H1 (cell line): ENCODE data around the gene MBNL1. TPM values are rescaled to one million over a fixed set of nuclear protein-coding genes. Genes with fewer than 3 reads are reported as not detected.

Source experiments
- CTCF ChIA-PET: fragments of 300-600 bp; sonication (Branson Sonifier 250); formaldehyde crosslinking; loops from one replicate; lab custom pipeline; 2021; ENCODE audit not compliant: partially characterized antibody; lab: Charles Lee
- POLR2A ChIA-PET: fragments of 300-600 bp; sonication (Branson Sonifier 250); formaldehyde crosslinking; loops from one replicate; lab custom pipeline; 2021; ENCODE audit warnings: inconsistent platforms; ENCODE audit not compliant: partially characterized antibody; lab: Charles Lee
- DNase-seq, 2 experiments: peaks; one replicate each; pipeline versions ENCODE4 v3.0.0 to v3.0.0-alpha.2; 2010 to 2022; ENCODE audit warnings: low spot score in 2 of 2, low read depth in 1 of 2, mixed read lengths in 1 of 2
- FAIRE-seq: peaks from 2 replicates; lab custom pipeline; 2011; peaks lifted over from hg19 to GRCh38; lab: Jason Lieb, UNC
- H2AFZ ChIP-seq: 2 replicates; pipeline ENCODE4 v1.8.1; 2012; ENCODE audit warnings: low read length, inconsistent platforms
- H2AK5ac ChIP-seq: 2 replicates; pipeline ENCODE4 v1.6.1; 2013; ENCODE audit warnings: low read depth, low read length
- H2BK120ac ChIP-seq: replicated peaks from 2 replicates; pipeline ENCODE3; 2013; ENCODE audit warnings: low read depth, low read length, inconsistent platforms
- H2BK12ac ChIP-seq: 2 replicates; pipeline ENCODE4 v1.6.1; 2013; ENCODE audit warnings: low read depth, low read length
- H2BK15ac ChIP-seq: 2 replicates; pipeline ENCODE4 v1.6.1; 2013; ENCODE audit warnings: low read length
- H2BK20ac ChIP-seq: 2 replicates; pipeline ENCODE4 v1.6.1; 2013; ENCODE audit warnings: low read length
- H2BK5ac ChIP-seq: 2 replicates; pipeline ENCODE4 v1.6.1; 2013; ENCODE audit warnings: low read depth, low read length
- H3K14ac ChIP-seq: 2 replicates; pipeline ENCODE4 v1.6.1; 2013; ENCODE audit warnings: inconsistent platforms; ENCODE audit not compliant: insufficient read length
- H3K18ac ChIP-seq: 2 replicates; pipeline ENCODE4 v1.6.1; 2013; ENCODE audit warnings: low read length; ENCODE audit errors: extremely low read depth
- H3K23ac ChIP-seq: 2 replicates; pipeline ENCODE4 v1.6.1; 2013; ENCODE audit warnings: inconsistent platforms; ENCODE audit not compliant: insufficient read length
- H3K23me2 ChIP-seq: 2 replicates; pipeline ENCODE4 v1.6.1; 2013; ENCODE audit warnings: low read depth, low read length
- H3K27ac ChIP-seq: 2 replicates; pipeline ENCODE4 v1.6.1; 2011; ENCODE audit warnings: low read depth, low read length, inconsistent platforms
- H3K27me3 ChIP-seq, 4 experiments: replicated peaks in 1 of 4; 1 replicate in 1 of 4; 2 replicates in 3 of 4; pipeline versions ENCODE4 v1.6.1 to v1.8.1; 2011 to 2013; ENCODE audit warnings: low read length in 3 of 4, mild to moderate bottlenecking in 3 of 4, inconsistent platforms in 2 of 4, mixed read lengths in 2 of 4, moderate library complexity in 1 of 4; ENCODE audit not compliant: control insufficient read depth in 3 of 4, insufficient read depth in 3 of 4; ENCODE audit errors: extremely low read depth in 1 of 4
- H3K36me3 ChIP-seq, 4 experiments: 2 replicates each; pipeline versions ENCODE4 v1.6.1 to v1.8.1; 2011 to 2013; ENCODE audit warnings: mild to moderate bottlenecking in 4 of 4, low read length in 3 of 4, moderate library complexity in 2 of 4, control low read depth in 1 of 4, inconsistent platforms in 1 of 4; ENCODE audit not compliant: insufficient read depth in 4 of 4, control insufficient read depth in 2 of 4
- H3K4ac ChIP-seq: replicated peaks from 2 replicates; pipeline ENCODE3; 2013; ENCODE audit warnings: low read length, low read depth, mixed read lengths, inconsistent platforms; ENCODE audit not compliant: insufficient read length
- H3K4me1 ChIP-seq, 4 experiments: replicated peaks in 1 of 4; 1 replicate in 1 of 4; 2 replicates in 3 of 4; pipeline versions ENCODE4 v1.6.1 to v1.8.1; 2011 to 2013; ENCODE audit warnings: low read length in 3 of 4, inconsistent platforms in 2 of 4, mixed read lengths in 1 of 4; ENCODE audit not compliant: insufficient read depth in 4 of 4, control insufficient read depth in 3 of 4
- H3K4me2 ChIP-seq, 2 experiments: 2 replicates each; pipeline versions ENCODE4 v1.6.1 to v1.8.1; 2011 to 2013; ENCODE audit warnings: low read depth in 2 of 2, low read length in 2 of 2, control low read depth in 1 of 2, inconsistent platforms in 1 of 2, mild to moderate bottlenecking in 1 of 2; ENCODE audit not compliant: insufficient read depth in 1 of 2
- H3K4me3 ChIP-seq, 4 experiments: fragments of 200-600, 300-600 bp in 1 of 4; sonication (generic), shearing (Covaris generic), sonication (Bioruptor Twin) in 1 of 4; 2 replicates each; pipeline versions ENCODE4 v1.5.1 to v1.8.1; 2011 to 2016; ENCODE audit warnings: low read length in 4 of 4, low read depth in 3 of 4, control low read depth in 2 of 4, inconsistent platforms in 2 of 4, mild to moderate bottlenecking in 2 of 4, mixed read lengths in 1 of 4, moderate library complexity in 1 of 4; ENCODE audit not compliant: insufficient read depth in 2 of 4; ENCODE audit errors: extremely low read depth in 1 of 4
- H3K56ac ChIP-seq: replicated peaks from 2 replicates; pipeline ENCODE3; 2013; ENCODE audit warnings: low read depth, mild to moderate bottlenecking, mixed read lengths, low read length, inconsistent platforms; ENCODE audit not compliant: insufficient read length
- H3K79me1 ChIP-seq: 2 replicates; pipeline ENCODE4 v1.6.1; 2013; ENCODE audit warnings: low read depth, low read length, control low read depth
- H3K79me2 ChIP-seq, 2 experiments: 2 replicates each; pipeline versions ENCODE4 v1.6.1 to v1.8.1; 2012 to 2013; ENCODE audit warnings: low read length in 2 of 2, mild to moderate bottlenecking in 2 of 2, inconsistent platforms in 1 of 2; ENCODE audit not compliant: insufficient read depth in 2 of 2, control insufficient read depth in 1 of 2
- H3K9ac ChIP-seq, 4 experiments: replicated peaks in 1 of 4; 1 replicate in 1 of 4; 2 replicates in 3 of 4; pipeline versions ENCODE4 v1.6.1 to v1.8.1; 2011 to 2013; ENCODE audit warnings: low read depth in 3 of 4, low read length in 3 of 4, control low read depth in 2 of 4, mild to moderate bottlenecking in 2 of 4, moderate library complexity in 2 of 4, inconsistent platforms in 1 of 4; ENCODE audit errors: extremely low read depth in 1 of 4
- H3K9me3 ChIP-seq, 2 experiments: 2 replicates each; pipeline versions ENCODE4 v1.6.1 to v1.8.1; 2012 to 2013; ENCODE audit warnings: mild to moderate bottlenecking in 2 of 2, moderate library complexity in 2 of 2, control low read depth in 1 of 2, inconsistent platforms in 1 of 2, low read depth in 1 of 2, low read length in 1 of 2, mixed read lengths in 1 of 2; ENCODE audit not compliant: insufficient read depth in 2 of 2
- H4K20me1 ChIP-seq, 2 experiments: replicated peaks in 1 of 2; 2 replicates each; pipeline versions ENCODE3 to v1.8.1; 2011 to 2013; ENCODE audit warnings: inconsistent platforms in 2 of 2, low read length in 2 of 2, mild to moderate bottlenecking in 1 of 2; ENCODE audit not compliant: insufficient read depth in 2 of 2, control insufficient read depth in 1 of 2
- H4K5ac ChIP-seq: 2 replicates; pipeline ENCODE4 v1.6.1; 2013; ENCODE audit warnings: low read length, low read depth, mixed read lengths, inconsistent platforms; ENCODE audit not compliant: insufficient read length
- H4K8ac ChIP-seq: 2 replicates; pipeline ENCODE4 v1.8.0; 2013; ENCODE audit warnings: mild to moderate bottlenecking, moderate library complexity, low read length, inconsistent platforms; ENCODE audit not compliant: insufficient read depth; ENCODE audit errors: extremely low read depth
- H4K91ac ChIP-seq: replicated peaks from 2 replicates; pipeline ENCODE3; 2013; ENCODE audit warnings: low read length, mixed read lengths, inconsistent platforms; ENCODE audit not compliant: insufficient read length
- CBX5 ChIP-seq: fragments of 300-800, 300-1000 bp; sonication (generic); IDR thresholded peaks from 2 replicates; pipeline ENCODE4 v1.7.1; 2016; ENCODE audit warnings: antibody characterized with exemption, low read length, low read depth
- CBX8 ChIP-seq: fragments of 300-800, 300-1000 bp; sonication (generic); IDR thresholded peaks from 2 replicates; pipeline ENCODE4 v1.7.1; 2016; ENCODE audit warnings: low read depth, low read length, borderline replicate concordance
- CHD1 ChIP-seq: IDR thresholded peaks from 2 replicates; pipeline ENCODE4 v1.6.1; 2012; ENCODE audit warnings: low read depth, low read length, improper control_type of control experiment
- CTBP2 ChIP-seq: IDR thresholded peaks from 2 replicates; pipeline ENCODE4 v1.7.0; 2011; ENCODE audit warnings: borderline replicate concordance, mild to moderate bottlenecking, moderate library complexity, mixed read lengths, low read length; ENCODE audit not compliant: insufficient read depth, insufficient read length
- GABPA ChIP-seq: IDR thresholded peaks from 2 replicates; pipeline ENCODE4 v1.6.1; 2011; ENCODE audit warnings: mild to moderate bottlenecking, low read length, moderate library complexity, borderline replicate concordance; ENCODE audit not compliant: insufficient read depth
- HDAC2 ChIP-seq, 2 experiments: fragments of 300-600 bp in 1 of 2; sonication (generic) in 1 of 2; IDR thresholded peaks; 2 replicates each; pipeline ENCODE4 v1.6.1; 2011 to 2012; ENCODE audit warnings: low read depth in 2 of 2, low read length in 2 of 2, mild to moderate bottlenecking in 2 of 2, moderate library complexity in 2 of 2, borderline replicate concordance in 1 of 2, inconsistent platforms in 1 of 2
- KDM5A ChIP-seq: fragments of 200-600 bp; IDR thresholded peaks from 2 replicates; pipeline ENCODE4 v1.7.1; 2012; ENCODE audit warnings: mild to moderate bottlenecking, low read length, inconsistent platforms, mixed read lengths
- POU5F1 ChIP-seq: IDR thresholded peaks from 2 replicates; pipeline ENCODE4 v1.6.1; 2011; ENCODE audit warnings: low read depth, mild to moderate bottlenecking, low read length, moderate library complexity
- RFX5 ChIP-seq: IDR thresholded peaks from 2 replicates; pipeline ENCODE4 v1.6.1; 2011; ENCODE audit warnings: low read depth, low read length, improper control_type of control experiment, borderline replicate concordance
- YY1 ChIP-seq: IDR thresholded peaks from 2 replicates; pipeline ENCODE4 v1.6.1; 2011; ENCODE audit warnings: low read depth, mild to moderate bottlenecking, low read length
- WGBS, 2 experiments: shearing (Covaris generic) in 1 of 2; methylation state at CpG; one replicate each; pipeline versions ENCODE4 v1.1.6 to v1.1.7; 2013 to 2015; ENCODE audit warnings: low lambda C conversion rate in 2 of 2, mixed read lengths in 2 of 2, inconsistent platforms in 1 of 2, low coverage in 1 of 2, missing lambda C conversion rate in 1 of 2; ENCODE audit not compliant: insufficient replicate concordance in 2 of 2, insufficient coverage in 1 of 2, insufficient read length in 1 of 2; ENCODE audit errors: extremely low coverage in 1 of 2, missing lambda C conversion rate in 1 of 2; 5-methylcytosine and 5-hydroxymethylcytosine counted together
- polyA plus RNA-seq, 7 experiments: library from polyadenylated mRNA; depleted of rRNA in 3 of 7; stranded (reverse) in 5 of 7; unstranded in 2 of 7; fragments of >200 nt in 5 of 7; fragments of 200-250 nt in 2 of 7; gene quantifications; 1 replicate in 5 of 7; 2 replicates in 1 of 7; 4 replicates in 1 of 7; pipeline versions ENCODE4 v1.2.1 to v1.2.3, GENCODE V29; 2011 to 2013; ENCODE audit warnings: missing spikeins in 2 of 7, mixed read lengths in 2 of 7
- total RNA-seq: library from RNA; stranded (reverse); fragmentation: NEBNext Ultra II Directional; extraction: Animal tissue kit (Norgen Biotek cat#: 25700); gene quantifications from 2 replicates; pipeline ENCODE4 v1.2.1, GENCODE V29; 2021
- TF ChIP-seq, protein P1 (sequence below): IDR thresholded peaks from 2 replicates; pipeline ENCODE4 v1.6.1; 2012; ENCODE audit warnings: inconsistent platforms

Gene MBNL1
- total and polyA plus RNA-seq, 2 of the 8 experiments (the other 6 are each of a cell fraction or from before 2014, with no cell fraction given), result 5.0 to 16.4 TPM

- no peak for TF ChIP-seq RFX5
- TF ChIP-seq CHD1, result no peak
- no peak for TF ChIP-seq CTBP2
- no peak for TF ChIP-seq KDM5A
- no peak for TF ChIP-seq CBX5
- TF ChIP-seq POU5F1, result no peak
- no peak for TF ChIP-seq YY1
- TF ChIP-seq CBX8, result no peak
- TF ChIP-seq, protein P1, sequence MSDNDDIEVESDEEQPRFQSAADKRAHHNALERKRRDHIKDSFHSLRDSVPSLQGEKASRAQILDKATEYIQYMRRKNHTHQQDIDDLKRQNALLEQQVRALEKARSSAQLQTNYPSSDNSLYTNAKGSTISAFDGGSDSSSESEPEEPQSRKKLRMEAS, result no peak
- TF ChIP-seq GABPA, result no peak
- TF ChIP-seq HDAC2 (IDR thresholded peaks at IDR 0.05; ENCODE audit: borderline replicate concordance in 1 of 2, low read depth in 2 of 2, low read length in 2 of 2), result no peak
- H2AFZ ChIP-seq, result no peak overlapping the region
- H3K27ac ChIP-seq, result no peak overlapping the region
- no peak overlapping the region for H3K4me2 ChIP-seq
- no peak overlapping the region for H4K8ac ChIP-seq
- no peak overlapping the region for H3K4ac ChIP-seq
- no peak for FAIRE-seq
- no peaks in the 10 kb centered on the region for H3K27me3 ChIP-seq
- H3K23ac ChIP-seq, result no peak overlapping the region
- H3K79me1 ChIP-seq, result no peaks in the 10 kb centered on the region
- no peak overlapping the region for H2BK15ac ChIP-seq
- no peak overlapping the region for H2BK12ac ChIP-seq
- H3K23me2 ChIP-seq, result no peaks in the 10 kb centered on the region
- H4K5ac ChIP-seq, result no peak overlapping the region
- H3K4me1 ChIP-seq, result peaks cover 0 to 4% (median 2%) of the 10 kb centered on the region in 4 experiments; a peak in 1 of 7 replicates
- H3K14ac ChIP-seq, result no peak overlapping the region
- H3K36me3 ChIP-seq, result no peaks in the 10 kb centered on the region
- ChIA-PET POLR2A (no interaction called here), CTCF (interaction anchor here (1.6 to 3.0 kb wide), 2 partner anchors 11 to 76 kb away, joined by 4 to 10 read pairs; no protein-coding TSS in a partner anchor)
- DNase-seq, result no peak
- WGBS, 2 experiments, result 100% methylated on average over 1 of the region's 1 CpG; no CpG with 5 or more reads in 1 of the 2 experiments
- H4K91ac ChIP-seq, result no peak overlapping the region
- no peak overlapping the region for H3K9ac ChIP-seq
- H3K18ac ChIP-seq, result no peak overlapping the region
- H2AK5ac ChIP-seq, result no peak overlapping the region
- no peaks in the 10 kb centered on the region for H3K9me3 ChIP-seq
- no peaks in the 10 kb centered on the region for H3K79me2 ChIP-seq
- no peak overlapping the region for H3K4me3 ChIP-seq
- H4K20me1 ChIP-seq, result no peaks in the 10 kb centered on the region
- H3K56ac ChIP-seq, result no peak overlapping the region
- no peak overlapping the region for H2BK120ac ChIP-seq
- H2BK20ac ChIP-seq, result no peak overlapping the region
- no peak overlapping the region for H2BK5ac ChIP-seq
These were observed 229.2 kb downstream of the MBNL1 start for GRCh38 chr3:152497890-152498289.
